GM21526 (cell line): ENCODE data around the gene TMOD1.
"Not testable (repeated sequence)": the region's sequence is repeated elsewhere in the genome, so short reads cannot be mapped to it uniquely, and the experiment has no call there.

Experiments used
- ATAC-seq: cut with Tn5 transposase; IDR thresholded peaks from one replicate; pipeline ENCODE4 v1.9.1; 2021; ENCODE audit warnings: moderate library complexity; ENCODE audit not compliant: unreplicated experiment, low FRiP score

Gene TMOD1

GRCh38 chr9:97563458-97564135 lies 62.1 kb downstream of the TMOD1 start:
- ATAC-seq: no peak

DNA sequence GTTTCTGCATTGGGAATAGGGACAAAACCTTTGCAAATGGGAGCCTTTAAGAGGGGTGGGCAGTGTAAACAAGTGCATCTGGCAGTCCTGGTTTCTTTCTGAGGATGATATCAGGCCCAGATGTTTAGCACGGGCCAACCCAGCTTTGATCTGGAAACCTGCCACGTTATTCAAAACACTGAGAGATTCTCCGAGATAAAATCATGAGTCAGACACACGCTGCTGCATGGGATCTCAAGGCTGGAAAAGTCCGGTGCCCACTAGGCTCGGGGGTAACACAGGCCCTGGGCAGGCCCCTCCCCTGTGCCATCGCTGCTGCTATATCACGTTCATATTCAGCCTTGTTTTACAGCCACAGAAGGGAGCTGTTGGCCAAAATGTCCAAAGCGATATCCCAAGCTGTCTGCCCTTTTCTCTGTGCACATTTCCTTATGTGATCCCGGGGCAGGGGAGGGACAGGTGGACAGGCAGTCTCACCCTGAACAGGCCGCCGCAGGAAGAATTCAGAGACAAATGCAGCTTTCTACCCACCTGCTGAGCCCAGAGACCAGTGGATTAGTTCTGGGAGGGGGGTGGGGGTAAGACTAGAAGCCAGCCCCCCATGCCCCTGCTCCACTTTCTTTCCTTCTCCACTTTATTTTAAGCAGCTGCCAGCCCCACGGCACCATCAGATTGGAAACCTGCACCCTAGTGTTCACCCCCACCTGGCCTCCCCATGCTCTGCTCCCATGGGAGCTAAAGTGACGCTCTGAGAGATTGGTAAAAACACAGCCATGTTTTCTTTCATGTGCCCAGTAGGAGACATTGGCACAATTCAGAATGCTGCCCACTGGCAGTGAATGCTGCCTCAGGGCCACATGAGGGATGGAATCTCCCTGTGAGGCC lies 63.1 kb downstream of the TMOD1 start:
- ATAC-seq: no peak

DNA sequence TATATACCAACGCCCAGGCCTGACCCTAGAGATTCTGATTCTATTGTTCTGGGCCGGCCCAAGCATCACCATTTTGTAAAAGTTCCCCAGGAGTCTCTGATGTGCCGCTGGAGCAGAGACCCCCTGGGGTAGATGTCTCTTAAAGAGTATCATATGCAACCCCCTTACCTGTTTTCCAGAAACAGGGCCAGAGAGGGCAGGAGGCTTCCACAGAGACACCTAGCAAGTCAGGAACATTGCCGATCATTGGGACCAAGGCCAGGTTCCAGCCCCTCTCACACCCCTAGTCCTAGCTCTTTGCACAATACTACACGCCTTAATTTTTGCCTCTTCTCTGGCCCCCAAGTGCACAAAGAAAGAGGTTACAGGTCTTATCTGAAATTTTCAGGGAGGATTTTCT lies 63.8 kb downstream of the TMOD1 start:
- ATAC-seq: no peak

DNA sequence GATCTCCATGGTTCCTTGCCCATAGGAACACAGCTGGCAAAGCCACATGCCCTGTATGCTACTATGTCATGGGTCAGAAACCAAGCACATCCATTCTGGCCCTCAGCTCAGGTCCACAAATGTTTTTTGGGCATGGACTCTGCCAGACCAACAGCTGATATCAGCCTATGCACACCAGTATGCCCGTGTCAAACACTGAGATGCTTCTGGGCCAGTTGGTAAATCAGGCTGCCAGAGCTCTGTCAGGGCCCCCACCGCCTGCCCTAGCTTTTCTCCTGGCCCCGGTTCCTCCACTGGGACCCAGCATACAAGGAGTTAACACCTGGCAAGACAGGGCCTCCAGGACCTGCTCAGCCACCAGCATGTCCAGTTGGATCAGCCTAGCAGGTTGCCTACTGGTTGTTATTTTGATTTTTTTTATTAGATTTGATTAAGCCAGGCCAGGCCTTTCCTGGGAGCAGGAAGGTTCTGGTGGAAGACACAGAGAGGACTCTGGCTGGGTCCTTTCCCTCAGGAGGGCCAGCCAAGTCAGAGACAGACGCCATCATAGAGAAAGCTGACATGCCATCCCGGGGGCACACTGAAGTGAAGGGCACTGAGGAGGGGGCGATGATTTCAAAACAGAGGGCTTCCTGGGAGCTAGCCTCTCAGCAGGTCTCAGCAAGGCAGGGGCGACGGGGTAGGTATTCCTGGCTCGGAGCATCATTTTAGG lies 65.9 kb downstream of the TMOD1 start:
- no peak for ATAC-seq

GRCh38 chr9:97567894-97568202 lies 66.4 kb downstream of the TMOD1 start:
- no peak for ATAC-seq

GRCh38 chr9:97568461-97569275 lies 67.2 kb downstream of the TMOD1 start:
- no peak for ATAC-seq

GRCh38 chr9:97570899-97571298 lies 69.4 kb downstream of the TMOD1 start:
- no peak for ATAC-seq

- ATAC-seq: no peak
Observed at GRCh38 chr9:97571664-97572063, 70.2 kb downstream of the TMOD1 start.

DNA sequence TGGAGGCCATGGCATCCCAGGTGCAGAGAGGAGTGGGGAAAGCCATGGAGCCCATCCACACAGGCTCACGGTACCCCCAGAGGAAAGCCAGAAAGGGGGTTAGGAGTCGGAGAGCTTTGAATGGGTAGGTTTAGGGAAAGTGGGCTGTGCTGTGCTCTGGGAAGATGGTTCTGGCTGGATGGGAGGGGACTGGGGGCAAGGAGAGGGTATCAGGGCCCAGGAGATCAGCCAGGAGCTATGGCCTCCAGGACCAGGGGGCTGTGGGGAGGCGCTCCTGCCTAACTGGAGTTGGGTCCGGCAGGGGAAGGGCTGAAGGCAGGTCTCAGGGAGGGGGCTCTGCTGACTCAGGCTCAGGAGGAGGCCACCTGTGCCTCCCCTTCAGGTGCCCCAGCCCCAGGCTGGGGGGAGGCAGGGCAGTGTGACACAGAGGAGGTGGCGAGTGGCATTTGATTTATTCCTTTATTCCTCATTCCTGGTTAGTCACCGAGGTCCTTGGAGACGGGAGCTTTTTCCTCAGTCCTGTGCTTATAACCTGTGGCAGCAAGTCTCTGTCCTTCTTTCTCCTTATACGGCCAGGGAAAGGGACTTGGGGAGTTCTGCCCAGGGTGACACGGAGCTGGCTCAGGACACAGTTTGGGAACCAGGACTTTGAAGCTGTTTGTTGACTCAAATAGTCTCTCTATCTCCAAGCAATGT lies 70.9 kb downstream of the TMOD1 start:
- ATAC-seq: no peak

- no peak for ATAC-seq
Observed at GRCh38 chr9:97572892-97573365, 71.5 kb downstream of the TMOD1 start.

- no peak for ATAC-seq
Observed at GRCh38 chr9:97573482-97574073, 72.1 kb downstream of the TMOD1 start.

- ATAC-seq: not testable (repeated sequence)
Observed at GRCh38 chr9:97574101-97574571, 72.7 kb downstream of the TMOD1 start.

GRCh38 chr9:97574921-97575672 lies 73.6 kb downstream of the TMOD1 start:
- not testable (repeated sequence) for ATAC-seq

DNA sequence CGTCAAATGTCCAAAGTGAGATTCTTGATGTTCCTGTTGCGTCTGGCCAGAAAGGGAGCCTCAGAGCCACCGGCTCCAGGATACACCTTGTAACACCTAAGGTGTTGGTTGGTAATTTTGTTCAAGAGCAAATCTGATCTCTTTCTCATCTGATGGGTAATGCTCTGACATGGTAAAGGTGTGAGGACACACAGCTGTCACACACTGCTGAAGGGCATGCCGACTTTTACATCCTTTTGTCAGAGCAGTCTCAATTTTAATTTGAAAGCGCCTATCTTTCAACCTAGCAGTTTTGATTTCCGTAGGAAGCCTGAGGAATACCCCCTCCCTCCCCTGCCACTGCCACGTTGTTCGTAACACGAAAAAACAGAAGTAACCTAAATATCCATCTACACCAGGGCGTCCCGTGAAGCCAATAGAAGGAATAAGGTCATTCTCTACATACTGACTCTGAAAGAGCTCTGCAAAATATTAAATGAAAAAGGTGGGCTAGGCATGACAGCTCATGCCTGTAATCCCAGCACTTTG lies 74.3 kb downstream of the TMOD1 start:
- no peak for ATAC-seq

DNA sequence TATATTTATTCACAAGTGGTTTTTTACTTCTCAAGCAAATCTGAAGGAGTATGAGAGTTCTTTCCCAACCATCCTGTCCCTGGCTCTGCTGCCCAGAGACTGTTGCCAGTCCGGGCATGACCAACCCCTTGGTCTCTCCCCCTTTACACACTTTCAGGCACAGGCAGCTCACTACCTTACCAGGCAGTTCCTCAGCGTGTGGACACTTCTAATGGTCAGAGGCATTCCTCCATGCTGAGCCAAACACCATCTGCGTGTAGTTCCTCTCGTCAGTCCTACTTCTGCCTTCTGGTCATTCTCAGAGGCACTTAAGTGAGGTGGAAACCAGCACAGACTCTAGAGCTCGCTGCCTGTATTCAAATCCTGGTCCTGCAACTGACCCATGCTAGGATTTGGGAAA lies 75.6 kb downstream of the TMOD1 start:
- no peak for ATAC-seq

DNA sequence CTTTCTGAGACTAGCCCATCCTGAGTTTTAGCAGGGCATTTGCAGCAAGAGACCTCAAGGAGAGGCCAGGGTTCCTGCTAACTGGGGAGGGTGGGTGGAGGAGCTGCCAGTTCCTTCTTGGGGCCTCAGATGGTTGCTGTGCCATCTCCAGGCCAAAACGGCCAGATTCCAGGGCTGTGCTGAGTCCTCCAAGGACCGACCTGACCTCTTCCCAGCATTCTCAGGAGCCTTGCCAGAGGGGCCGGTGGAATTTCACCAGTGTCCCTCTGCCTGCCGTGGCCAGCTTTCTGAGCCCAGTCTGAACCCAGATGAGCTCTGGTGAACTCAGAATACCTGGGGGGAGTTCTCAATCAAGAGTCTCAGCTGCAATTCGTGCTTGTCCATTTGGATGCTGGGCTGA lies 77.4 kb downstream of the TMOD1 start:
- ATAC-seq: no peak

DNA sequence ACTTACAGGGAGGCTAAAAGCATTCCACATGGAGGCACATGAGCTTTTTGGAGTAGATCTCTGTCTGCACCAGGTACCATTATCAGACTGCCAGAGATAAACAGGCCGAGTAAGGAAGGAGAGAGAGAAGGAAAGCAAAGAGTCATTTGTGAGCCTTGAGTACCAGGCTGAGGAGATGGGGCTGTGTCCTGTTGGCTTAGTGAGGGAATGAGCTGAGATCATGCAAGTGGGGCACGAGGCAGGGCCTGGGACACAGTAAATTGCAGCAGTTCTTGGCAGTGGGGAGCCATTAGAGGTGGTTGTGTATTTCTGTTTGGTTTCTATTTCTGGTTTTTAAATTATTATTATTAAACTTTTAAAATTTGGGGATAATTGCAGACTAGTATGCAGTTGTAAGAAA lies 78.4 kb downstream of the TMOD1 start:
- no peak for ATAC-seq

GRCh38 chr9:97581590-97581989 lies 80.1 kb downstream of the TMOD1 start:
- ATAC-seq: not testable (repeated sequence)
